A673 (cell line): ENCODE measurements around the gene CEP112. TPM values are rescaled to one million over a fixed set of nuclear protein-coding genes. Genes with fewer than 3 reads are reported as not detected.

Experiments
- BruUV-seq: library from RNA; stranded (reverse); fragments of 400-500 nt; replicated peaks from 2 replicates; lab custom pipeline; 2021; lab: Mats Ljungman, UMichigan
- CTCF ChIA-PET: fragments of 300-600 bp; sonication (Branson Sonifier 250); formaldehyde crosslinking; loops from one replicate; lab custom pipeline; 2022; ENCODE audit warnings: antibody characterized with exemption; lab: Charles Lee
- POLR2A ChIA-PET: fragments of 300-600 bp; sonication (Branson Sonifier 250); formaldehyde crosslinking; loops from one replicate; lab custom pipeline; 2022; ENCODE audit warnings: antibody characterized with exemption; ENCODE audit not compliant: low non-redundant PET; lab: Charles Lee
- DNase-seq: peaks from one replicate; pipeline ENCODE4 v3.0.0-alpha.2; 2015; ENCODE audit warnings: low spot score
- H3K27ac ChIP-seq: fragments of 200-600 bp; sonication (generic); 2 replicates; pipeline ENCODE4 v1.5.1; 2016; ENCODE audit warnings: mixed run types, low read depth, mild to moderate bottlenecking, mixed read lengths, antibody characterized with exemption, low read length; ENCODE audit not compliant: poor library complexity, severe bottlenecking
- H3K27me3 ChIP-seq: fragments of 200-600 bp; sonication (generic); replicated peaks from 2 replicates; pipeline ENCODE4 v1.6.1; 2017; ENCODE audit warnings: mixed run types, low read depth, mild to moderate bottlenecking, mixed read lengths, antibody characterized with exemption, low read length; ENCODE audit not compliant: insufficient read depth, poor library complexity
- H3K36me3 ChIP-seq: fragments of 200-600 bp; sonication (generic); 2 replicates; pipeline ENCODE4 v1.6.1; 2016; ENCODE audit warnings: mixed run types, mild to moderate bottlenecking, mixed read lengths, antibody characterized with exemption, low read length; ENCODE audit not compliant: insufficient read depth, poor library complexity, severe bottlenecking
- H3K4me1 ChIP-seq: fragments of 200-600 bp; sonication (generic); 2 replicates; pipeline ENCODE4 v1.6.1; 2017; ENCODE audit warnings: mixed run types, mild to moderate bottlenecking, mixed read lengths, antibody characterized with exemption, low read length; ENCODE audit not compliant: insufficient read depth, poor library complexity, severe bottlenecking
- H3K4me3 ChIP-seq: fragments of 200-600 bp; sonication (generic); 2 replicates; pipeline ENCODE4 v1.5.1; 2016; ENCODE audit warnings: low read depth, mixed run types, mild to moderate bottlenecking, mixed read lengths, low read length; ENCODE audit not compliant: poor library complexity, severe bottlenecking
- H3K9me3 ChIP-seq: fragments of 200-600 bp; sonication (generic); 2 replicates; pipeline ENCODE4 v1.6.1; 2016; ENCODE audit warnings: mixed run types, low read depth, mild to moderate bottlenecking, mixed read lengths, antibody characterized with exemption, low read length; ENCODE audit not compliant: poor library complexity, severe bottlenecking
- CTCF ChIP-seq: fragments of 300-800, 200-600 bp; sonication (generic); conservative IDR thresholded peaks from 2 replicates; pipeline ENCODE4 v1.5.1; 2017; ENCODE audit warnings: low read depth, mild to moderate bottlenecking, antibody characterized with exemption, low read length, moderate library complexity, mixed read lengths
- EZH2 ChIP-seq: fragments of 200-600 bp; sonication (generic); IDR thresholded peaks from 2 replicates; pipeline ENCODE4 v1.6.1; 2017; ENCODE audit warnings: borderline replicate concordance, low read depth, mild to moderate bottlenecking, mixed read lengths, antibody characterized with exemption, low read length; ENCODE audit not compliant: poor library complexity, severe bottlenecking
- intact Hi-C: fragments of 100-400 bp; cut with micrococcal nuclease; formaldehyde crosslinking; loops from one replicate; pipeline ENCODE4 v1.10.0; 2022; ENCODE audit not compliant: unreplicated experiment
- total RNA-seq: library from RNA; stranded (reverse); gene quantifications from 2 replicates; pipeline ENCODE4 v1.2.3, GENCODE V29; 2021

The CEP112 gene
- total RNA-seq, 1 experiment from 2014 or later, result 27.2 TPM

DNA sequence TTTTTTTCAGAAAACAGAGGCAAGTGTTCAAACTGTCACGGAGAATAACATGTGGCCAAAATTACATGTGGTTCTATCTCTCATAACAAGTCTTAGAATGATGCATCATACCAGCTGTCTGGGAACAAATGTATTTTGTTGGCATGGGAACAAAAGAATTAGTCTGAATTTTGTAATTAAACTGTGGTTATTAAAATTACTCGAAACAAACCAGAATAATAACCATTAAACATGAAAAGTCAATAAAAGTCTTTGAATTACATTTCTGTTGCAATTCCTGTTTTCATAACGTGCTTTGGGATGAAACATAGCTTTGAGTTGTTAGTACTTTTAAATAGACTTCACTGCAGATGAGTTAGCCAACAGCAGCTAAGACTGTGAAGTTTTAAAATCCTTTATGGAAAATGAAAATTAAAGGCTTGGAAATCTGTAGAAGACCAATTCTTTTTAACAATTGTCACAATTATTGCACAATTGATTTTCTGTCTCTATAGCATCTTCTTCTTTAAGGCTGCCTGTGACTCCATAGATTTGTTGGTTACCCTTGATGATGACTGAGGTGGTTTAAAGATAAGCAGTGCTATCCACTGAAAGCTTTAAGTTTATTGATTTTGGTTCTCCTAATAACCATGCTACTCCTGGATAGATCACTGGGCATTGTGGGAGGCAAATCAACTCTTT is 512.6 kb downstream of the CEP112 start:
- POLR2A ChIA-PET, result no interaction called here
- CTCF ChIA-PET, result no interaction called here
- no peaks in the 10 kb centered on the region for H3K36me3 ChIP-seq
- no peak overlapping the region for H3K27ac ChIP-seq
- no peaks in the 10 kb centered on the region for H3K9me3 ChIP-seq
- no TSS peak for BruUV-seq
- intact Hi-C loops, result no loop called here
- H3K27me3 ChIP-seq, result no peaks in the 10 kb centered on the region
- no peak overlapping the region for H3K4me3 ChIP-seq
- no peak for DNase-seq
- no peak for TF ChIP-seq EZH2
- no peak for TF ChIP-seq CTCF
- H3K4me1 ChIP-seq, result no peaks in the 10 kb centered on the region

DNA sequence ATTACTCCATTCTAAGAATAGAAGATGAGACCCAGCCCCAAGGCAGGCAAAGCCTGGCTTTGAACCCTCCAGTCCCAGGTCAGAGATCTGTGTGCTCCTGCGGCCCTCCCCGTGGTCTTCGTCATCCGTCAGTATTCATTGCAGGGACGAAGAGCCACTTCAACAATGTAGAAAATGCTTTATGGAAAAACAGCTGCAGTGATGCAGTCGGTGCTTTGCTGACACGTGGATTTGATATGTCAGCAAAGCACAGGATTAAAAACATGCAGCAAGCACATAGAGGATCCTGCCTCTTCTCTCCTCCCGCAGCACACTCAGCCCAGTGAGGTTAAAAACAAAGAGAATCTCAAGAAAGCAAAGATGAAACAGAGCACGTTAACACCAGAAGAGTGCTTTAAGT is 513.4 kb downstream of the CEP112 start:
- Histone ChIP-seq H3K27me3 (no peaks in the 10 kb centered on the region), H3K27ac (no peak overlapping the region), H3K4me3 (no peak overlapping the region), H3K36me3 (no peaks in the 10 kb centered on the region), H3K4me1 (no peaks in the 10 kb centered on the region), H3K9me3 (no peaks in the 10 kb centered on the region)
- no peak for TF ChIP-seq CTCF
- no peak for TF ChIP-seq EZH2
- intact Hi-C loops, result no loop called here
- ChIA-PET CTCF (no interaction called here), POLR2A (no interaction called here)
- DNase-seq, result no peak
- no TSS peak for BruUV-seq

DNA sequence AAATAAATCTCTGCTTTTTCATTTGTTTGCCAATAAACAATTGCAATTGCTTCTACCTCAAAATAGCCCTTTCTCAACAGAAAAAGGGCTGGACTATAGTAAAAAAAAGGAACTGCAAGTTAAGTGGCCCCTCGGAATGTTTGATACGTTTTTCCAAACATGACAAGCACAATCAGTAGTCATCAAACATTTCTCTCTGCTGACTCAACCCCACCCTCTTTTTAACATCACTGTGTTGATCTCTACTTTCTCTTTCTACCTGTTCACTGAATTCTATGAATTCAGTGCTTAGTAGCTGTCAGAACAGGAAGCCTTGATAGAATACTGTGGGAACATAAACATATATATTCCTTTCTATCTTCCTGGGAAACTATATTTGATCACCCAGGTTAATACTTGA is 514.0 kb downstream of the CEP112 start:
- TF ChIP-seq EZH2 (no peak), CTCF (no peak)
- Histone ChIP-seq H3K36me3 (no peaks in the 10 kb centered on the region), H3K4me1 (no peaks in the 10 kb centered on the region), H3K27ac (no peak overlapping the region), H3K4me3 (no peak overlapping the region), H3K27me3 (no peaks in the 10 kb centered on the region), H3K9me3 (no peaks in the 10 kb centered on the region)
- no peak for DNase-seq
- no TSS peak for BruUV-seq
- intact Hi-C loops, result no loop called here
- CTCF ChIA-PET, result no interaction called here
- POLR2A ChIA-PET, result no interaction called here
